Hypothalamus (tissue), 51 donors: ENCODE data around the gene IQCN.

Source experiments
- DNase-seq, 51 donors: peaks; one replicate each; lab custom pipeline; 2025; lab: John Stamatoyannopoulos, UW

Gene IQCN

DNA sequence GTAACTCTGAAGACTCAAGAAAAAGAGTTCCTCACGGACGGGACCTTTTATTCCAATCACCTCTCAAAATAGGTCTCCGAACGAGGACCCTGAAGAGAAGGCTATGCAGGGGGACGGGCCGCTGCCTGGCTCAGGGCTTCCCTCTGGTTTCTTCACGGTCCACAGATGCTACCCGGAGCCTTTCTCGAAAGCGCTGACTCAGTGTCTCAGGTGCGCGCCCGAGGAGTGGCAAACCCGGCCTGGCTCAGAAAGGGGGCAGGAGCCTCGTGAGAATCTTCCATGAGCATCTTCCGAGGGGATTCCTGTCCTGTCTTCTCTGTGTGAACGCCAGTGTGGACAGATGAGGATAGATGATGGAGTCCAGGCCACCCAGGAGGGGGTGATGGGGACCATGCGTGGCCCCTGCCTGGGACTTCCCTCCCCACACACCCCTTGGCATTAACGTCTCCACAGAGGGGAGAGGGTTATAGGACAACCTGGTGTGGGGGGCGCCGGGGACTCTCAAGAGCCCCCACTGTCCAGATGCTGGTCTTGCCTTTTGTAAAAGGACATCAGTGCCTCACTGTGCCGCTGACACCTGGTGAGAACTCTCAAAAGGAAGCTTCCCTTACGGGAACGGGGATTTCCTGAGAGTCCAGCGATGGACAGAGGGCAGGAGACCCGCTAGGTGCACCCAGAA lies 32.1 kb upstream of the IQCN start:
- DNase-seq: no peak

- peak in 50 of 51 donors; percentile 34 to 92 (median 74) for DNase-seq
Observed at GRCh38 chr19:18304458-18305310, 30.4 kb upstream of the IQCN start.

DNA sequence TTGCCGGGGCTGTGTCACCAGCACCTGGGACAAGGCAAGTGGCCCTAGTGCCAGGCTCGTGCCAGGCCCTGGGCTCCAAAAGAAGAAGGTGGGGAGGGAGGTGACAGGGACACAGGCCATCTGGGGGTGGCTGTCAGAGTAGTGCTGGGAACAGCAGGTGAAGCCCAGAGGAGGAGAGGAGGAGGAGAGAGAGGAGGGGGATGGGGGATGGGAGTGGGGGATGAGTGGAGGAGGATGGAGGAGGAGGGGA lies 29.9 kb upstream of the IQCN start:
- DNase-seq: peak in 8 of 51 donors; percentile 21 to 72 (median 52)

GRCh38 chr19:18301718-18302111 lies 27.5 kb upstream of the IQCN start:
- DNase-seq: no peak

DNA sequence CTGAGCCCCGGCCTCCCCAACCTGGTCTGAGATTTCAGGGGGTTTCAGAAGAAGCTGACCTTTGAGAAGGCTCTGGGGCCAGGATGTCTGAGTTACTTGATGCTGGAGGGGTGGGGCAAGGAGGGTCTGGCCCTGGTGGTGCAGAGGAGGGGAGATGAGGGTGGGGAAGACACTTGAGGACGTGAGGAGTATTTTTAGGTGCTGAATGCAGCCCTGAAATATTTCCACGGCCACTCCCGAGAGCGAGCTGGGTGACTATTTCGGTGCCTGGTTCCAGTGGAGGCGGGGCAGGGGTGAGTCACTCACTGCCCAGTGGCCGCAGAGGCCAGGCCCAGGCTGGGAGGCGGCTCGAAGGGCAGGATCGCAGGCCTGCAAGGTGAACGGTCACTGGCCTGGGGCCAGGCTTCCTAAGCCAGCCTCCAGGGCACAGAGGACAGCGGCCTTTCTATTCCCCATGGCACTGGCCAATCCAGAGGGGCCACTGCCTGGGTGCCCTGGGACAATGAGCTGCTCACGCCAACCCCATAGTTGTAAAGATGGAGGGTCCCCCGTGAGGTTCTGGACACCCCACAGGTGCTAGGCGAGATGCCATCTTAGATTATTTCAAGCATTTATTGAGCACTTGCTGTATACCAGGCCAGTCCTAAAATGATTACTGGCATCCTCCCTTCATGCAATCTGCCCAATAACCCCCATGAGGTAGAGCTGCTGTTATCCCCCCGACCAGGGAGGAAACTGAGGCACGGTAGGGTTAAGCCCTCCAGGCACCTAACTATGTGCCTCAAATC lies 26.9 kb upstream of the IQCN start:
- DNase-seq: peak in 1 of 51 donors; percentile 10

GRCh38 chr19:18299654-18300053 lies 25.4 kb upstream of the IQCN start:
- DNase-seq: no peak

GRCh38 chr19:18298601-18299000 lies 24.3 kb upstream of the IQCN start:
- DNase-seq: no peak

DNA sequence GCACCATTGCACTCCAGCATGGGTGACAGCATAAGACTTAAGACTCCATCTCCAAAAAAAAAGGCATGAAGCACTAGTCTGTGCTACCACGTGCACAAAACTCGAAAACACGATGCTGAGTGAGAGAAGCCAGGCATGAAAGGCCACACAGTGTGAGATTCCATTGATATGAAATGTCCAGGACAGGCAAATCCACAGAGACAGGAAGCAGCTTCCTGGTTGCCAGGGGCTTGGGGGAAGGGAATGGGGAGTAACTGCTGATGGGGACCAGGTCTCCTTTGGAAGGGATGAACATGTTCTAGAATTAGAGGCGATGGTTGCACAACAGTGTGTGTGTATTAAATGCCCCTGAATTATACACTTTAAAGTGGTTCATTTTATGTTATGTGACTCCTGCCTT lies 23.1 kb upstream of the IQCN start:
- DNase-seq: no peak

GRCh38 chr19:18295034-18295451 lies 20.8 kb upstream of the IQCN start:
- no peak for DNase-seq

DNA sequence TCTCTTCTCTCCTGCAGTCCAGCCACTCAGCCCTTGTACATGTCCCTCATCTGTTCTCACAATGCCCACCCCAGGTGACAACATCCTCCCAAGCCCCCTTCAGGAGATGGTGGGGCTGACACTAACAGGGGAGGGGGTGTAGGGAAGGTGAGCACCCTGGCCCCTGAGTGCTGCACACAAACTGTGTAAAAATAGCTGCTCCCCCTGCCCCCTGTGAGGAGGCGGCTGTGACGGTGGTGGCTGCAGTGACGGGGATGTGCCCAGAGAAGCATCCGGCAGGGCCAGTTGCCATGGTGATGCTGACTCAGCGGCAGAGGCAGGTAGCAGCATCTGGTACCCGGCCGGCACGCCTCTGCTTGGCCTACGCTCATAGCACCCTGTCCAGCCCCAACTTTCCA lies 20.2 kb upstream of the IQCN start:
- peak in 30 of 51 donors; percentile 7 to 82 (median 50) for DNase-seq

- peak in 2 of 51 donors; percentile 23 to 41 for DNase-seq
Observed at GRCh38 chr19:18293642-18294466, 19.6 kb upstream of the IQCN start.

DNA sequence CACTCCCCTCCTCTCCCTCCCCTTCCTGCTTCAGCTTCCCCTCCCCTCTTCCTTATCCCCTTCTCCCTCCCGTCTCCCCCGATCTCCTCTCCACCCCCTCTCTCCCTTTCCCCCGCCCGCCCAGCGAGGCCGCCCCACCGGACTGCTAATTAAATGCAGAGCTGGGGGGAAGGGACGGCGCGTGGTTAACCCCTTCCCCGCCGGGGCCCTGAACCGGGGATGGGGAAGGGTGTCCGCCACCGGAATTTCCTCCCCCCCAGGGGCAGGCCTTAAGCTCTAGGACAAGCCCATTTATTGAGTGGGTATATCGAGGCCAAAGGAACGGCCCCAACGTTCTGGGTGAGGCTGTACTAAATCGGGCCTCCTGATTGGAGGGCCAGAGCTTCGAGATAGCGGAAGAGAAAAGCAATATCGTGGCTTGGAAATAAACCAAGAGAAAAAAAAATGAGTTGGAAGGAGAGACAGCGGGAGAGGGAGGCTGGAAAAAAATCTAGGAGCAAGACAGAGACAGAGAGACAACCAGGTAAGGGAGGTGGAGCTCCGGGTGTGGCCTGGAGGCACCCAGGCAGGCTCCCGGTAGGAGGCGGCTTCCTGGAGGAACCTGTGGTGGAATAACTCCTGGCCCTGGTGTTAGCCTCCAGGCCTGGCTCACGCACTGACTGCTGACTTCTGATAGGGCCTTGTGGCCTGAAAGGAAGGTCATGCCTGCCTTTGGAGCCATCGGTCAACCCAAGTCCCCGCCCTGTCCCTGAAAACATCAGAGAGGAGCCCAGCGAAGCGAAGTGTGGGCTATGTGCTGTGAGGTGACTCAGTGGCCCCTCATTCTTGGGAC lies 18.8 kb upstream of the IQCN start:
- DNase-seq: peak in 46 of 51 donors; percentile 12 to 86 (median 59)

DNA sequence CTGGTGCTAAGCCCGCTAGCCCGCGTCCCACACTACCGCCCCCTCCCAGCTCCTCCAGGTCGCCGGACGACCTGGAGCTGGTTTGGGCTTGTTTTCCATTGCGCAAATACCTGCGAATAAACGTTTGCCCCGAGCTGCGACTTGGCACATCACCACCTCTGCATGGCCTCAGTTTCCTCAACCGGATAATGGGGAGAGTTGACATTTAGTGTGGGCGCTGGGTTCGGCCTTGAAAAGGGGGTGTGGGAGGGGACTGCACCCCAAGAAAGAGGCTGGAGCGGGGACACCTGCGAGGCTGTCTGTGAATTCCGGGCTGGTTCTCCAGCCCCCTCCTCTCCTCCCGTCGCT lies 18.2 kb upstream of the IQCN start:
- peak in 5 of 51 donors; percentile 29 to 75 (median 57) for DNase-seq

- peak in 50 of 51 donors; percentile 28 to 89 (median 74) for DNase-seq
Observed at GRCh38 chr19:18291590-18292461, 17.6 kb upstream of the IQCN start.

DNA sequence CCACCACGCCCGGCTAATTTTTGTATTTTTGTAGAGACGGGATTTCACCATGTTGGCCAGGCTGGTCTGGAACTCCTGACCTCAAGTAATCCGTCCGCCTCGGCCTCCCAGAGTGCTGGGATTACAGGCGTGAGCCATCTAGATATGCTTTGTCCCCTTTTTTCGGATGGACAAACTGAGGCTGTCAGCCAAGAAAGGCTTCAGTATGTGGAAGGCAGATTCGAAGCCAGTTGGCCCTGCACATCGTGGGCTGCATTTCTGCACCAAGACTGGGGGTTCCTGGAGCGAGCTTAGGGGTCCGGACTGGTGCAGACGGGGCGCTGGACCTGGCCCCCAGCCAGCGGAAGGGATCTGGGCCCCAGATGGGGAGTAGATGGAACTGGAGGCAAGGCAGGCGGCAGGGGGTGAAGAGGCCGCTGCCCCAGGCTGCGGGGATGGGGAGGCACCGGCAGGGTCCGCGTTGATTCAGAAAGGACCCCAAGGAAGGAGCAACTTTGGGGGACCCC lies 16.8 kb upstream of the IQCN start:
- peak in 3 of 51 donors; percentile 10 to 37 (median 36) for DNase-seq

- DNase-seq: peak in 6 of 51 donors; percentile 4 to 40 (median 18)
Observed at GRCh38 chr19:18290302-18291018, 16.2 kb upstream of the IQCN start.

DNA sequence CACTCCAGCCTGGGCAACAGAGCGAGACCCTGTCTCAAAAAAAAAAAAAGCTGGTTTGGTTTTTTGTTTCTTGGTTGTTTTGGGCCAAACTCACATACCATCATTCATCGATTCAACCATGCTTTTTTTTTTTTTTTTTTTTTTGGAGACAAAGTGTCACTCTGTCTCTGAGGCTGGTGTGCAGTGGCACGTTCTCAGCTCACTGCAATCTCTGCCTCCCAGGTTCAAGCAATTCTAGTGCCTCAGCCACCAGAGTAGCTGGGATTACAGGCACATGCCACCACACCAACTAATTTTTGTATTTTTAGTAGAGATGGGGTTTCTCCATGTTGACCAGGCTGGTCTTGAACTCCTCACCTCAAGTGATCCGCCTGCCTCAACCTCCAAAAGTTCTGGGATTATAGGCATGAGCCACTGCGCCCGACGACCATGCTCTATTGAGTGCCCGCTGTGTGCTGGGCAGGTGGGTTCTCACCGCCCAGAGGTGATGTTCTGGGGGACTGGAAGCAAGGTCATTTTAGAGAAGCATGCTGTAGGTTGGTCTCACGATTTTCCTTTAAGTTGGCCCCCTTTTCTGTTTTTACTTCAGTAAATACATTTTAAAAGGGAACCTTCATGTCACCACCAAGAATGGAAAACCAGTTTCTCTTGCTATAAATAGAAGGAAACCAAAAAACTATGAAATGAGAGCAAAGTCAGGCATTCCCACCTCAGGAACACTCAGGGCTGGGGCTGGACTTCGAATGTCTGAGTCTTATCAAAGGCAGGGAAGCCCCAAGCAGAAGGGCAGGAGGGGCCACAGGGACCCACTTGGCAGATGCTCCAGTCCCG lies 15.4 kb upstream of the IQCN start:
- no peak for DNase-seq
